SU-DHL-6 (cell line): ENCODE data around the gene MROH2B.

Source experiments
- H2AFZ ChIP-seq: fragments of 200-600 bp; sonication (generic); 2 replicates; pipeline ENCODE4 v1.6.1; 2014; ENCODE audit warnings: low read depth, mild to moderate bottlenecking, moderate library complexity, mixed read lengths, antibody characterized with exemption, low read length; ENCODE audit not compliant: severe bottlenecking
- H3F3A ChIP-seq: fragments of 200-600 bp; shearing (Covaris generic); 2 replicates; pipeline ENCODE4 v1.6.0; 2016; ENCODE audit warnings: antibody characterized with exemption, mild to moderate bottlenecking; ENCODE audit not compliant: insufficient read depth
- H3K27ac ChIP-seq: fragments of 200-600 bp; sonication (generic); 2 replicates; pipeline ENCODE4 v1.5.1; 2016; ENCODE audit warnings: low read depth, mild to moderate bottlenecking, low read length, moderate library complexity, mixed read lengths
- H3K27me3 ChIP-seq: fragments of 200-600 bp; sonication (generic), shearing (Covaris generic); 2 replicates; pipeline ENCODE4 v1.6.0; 2014; ENCODE audit warnings: mild to moderate bottlenecking, low read length
- H3K36me3 ChIP-seq: fragments of 200-600 bp; sonication (generic); 2 replicates; pipeline ENCODE4 v1.6.1; 2014; ENCODE audit warnings: mild to moderate bottlenecking, low read length, mixed read lengths
- H3K4me2 ChIP-seq: fragments of 300-600, 200-600 bp; shearing (Covaris generic), sonication (generic); 2 replicates; pipeline ENCODE4 v1.6.0; 2014; ENCODE audit warnings: low read length, low read depth, mild to moderate bottlenecking; ENCODE audit not compliant: poor library complexity, severe bottlenecking
- H3K4me3 ChIP-seq: fragments of 200-600 bp; sonication (generic); 2 replicates; pipeline ENCODE4 v1.5.1; 2014; ENCODE audit warnings: antibody characterized with exemption, low read length, mild to moderate bottlenecking, mixed read lengths; ENCODE audit not compliant: insufficient read depth, poor library complexity, severe bottlenecking
- H3K79me2 ChIP-seq: fragments of 200-600 bp; sonication (generic); 2 replicates; pipeline ENCODE4 v1.6.1; 2014; ENCODE audit warnings: mild to moderate bottlenecking, low read length, moderate library complexity; ENCODE audit not compliant: insufficient read depth
- H3K9ac ChIP-seq: fragments of 200-600 bp; sonication (generic); 2 replicates; pipeline ENCODE4 v1.7.0; 2014; ENCODE audit warnings: mild to moderate bottlenecking, low read length
- H3K9me2 ChIP-seq: fragments of 200-600 bp; sonication (generic); replicated peaks from 2 replicates; pipeline ENCODE4 v1.6.1; 2014; ENCODE audit warnings: low read length; ENCODE audit not compliant: insufficient read depth
- H3K9me3 ChIP-seq: fragments of 200-600 bp; sonication (generic); 2 replicates; pipeline ENCODE4 v1.6.1; 2014; ENCODE audit warnings: low read length, mixed read lengths; ENCODE audit not compliant: insufficient read depth
- H4K20me1 ChIP-seq: fragments of 200-600 bp; sonication (generic); 2 replicates; pipeline ENCODE4 v1.6.1; 2014; ENCODE audit warnings: low read depth, mild to moderate bottlenecking, antibody characterized with exemption, low read length, moderate library complexity, mixed read lengths
- CTCF ChIP-seq: fragments of 200-600 bp; sonication (generic); IDR thresholded peaks from one replicate; pipeline ENCODE4 v1.5.1; 2017; ENCODE audit warnings: antibody characterized with exemption, mild to moderate bottlenecking, low read length, moderate library complexity; ENCODE audit not compliant: insufficient read depth, poor library complexity, severe bottlenecking
- EZH2phosphoT487 ChIP-seq: fragments of 200-600 bp; sonication (generic), shearing (Covaris generic); conservative IDR thresholded peaks from 2 replicates; pipeline ENCODE4 v1.6.1; 2018; ENCODE audit warnings: mild to moderate bottlenecking, antibody characterized with exemption, low read length, moderate library complexity, mixed read lengths

MROH2B gene

GRCh38 chr5:41003670-41004376 is 67.3 kb downstream of the MROH2B start:
- no peak overlapping the region for H3K4me2 ChIP-seq
- H3F3A ChIP-seq = no peaks in the 10 kb centered on the region
- H3K27ac ChIP-seq = no peak overlapping the region
- H2AFZ ChIP-seq = no peak overlapping the region
- no peaks in the 10 kb centered on the region for H4K20me1 ChIP-seq
- TF ChIP-seq CTCF = no peak
- TF ChIP-seq EZH2phosphoT487 = no peak
- no peaks in the 10 kb centered on the region for H3K9me2 ChIP-seq
- no peak overlapping the region for H3K4me3 ChIP-seq
- H3K79me2 ChIP-seq = no peaks in the 10 kb centered on the region
- H3K9ac ChIP-seq = no peak overlapping the region
- no peaks in the 10 kb centered on the region for H3K9me3 ChIP-seq
- no peaks in the 10 kb centered on the region for H3K36me3 ChIP-seq
- no peaks in the 10 kb centered on the region for H3K27me3 ChIP-seq

- Histone ChIP-seq H3F3A (no peaks in the 10 kb centered on the region), H3K9ac (no peak overlapping the region), H3K9me3 (no peaks in the 10 kb centered on the region), H3K27me3 (no peaks in the 10 kb centered on the region), H3K9me2 (no peaks in the 10 kb centered on the region), H3K79me2 (no peaks in the 10 kb centered on the region), H4K20me1 (no peaks in the 10 kb centered on the region), H3K4me2 (no peak overlapping the region), H3K36me3 (no peaks in the 10 kb centered on the region), H3K4me3 (no peak overlapping the region), H3K27ac (no peak overlapping the region), H2AFZ (no peak overlapping the region)
- TF ChIP-seq EZH2phosphoT487 (no peak), CTCF (no peak)
Measured at GRCh38 chr5:40999966-41000365, 71.2 kb downstream of the MROH2B start.

- H3K9me3 ChIP-seq = no peaks in the 10 kb centered on the region
- no peaks in the 10 kb centered on the region for H3K27me3 ChIP-seq
- TF ChIP-seq EZH2phosphoT487 = no peak
- no peak for TF ChIP-seq CTCF
- no peak overlapping the region for H3K4me2 ChIP-seq
- no peak overlapping the region for H3K27ac ChIP-seq
- H2AFZ ChIP-seq = no peak overlapping the region
- H3K36me3 ChIP-seq = no peaks in the 10 kb centered on the region
- no peaks in the 10 kb centered on the region for H4K20me1 ChIP-seq
- no peaks in the 10 kb centered on the region for H3K79me2 ChIP-seq
- no peak overlapping the region for H3K4me3 ChIP-seq
- no peak overlapping the region for H3K9ac ChIP-seq
- H3F3A ChIP-seq = no peaks in the 10 kb centered on the region
- H3K9me2 ChIP-seq = no peaks in the 10 kb centered on the region
Measured at GRCh38 chr5:40999142-40999541, 72.0 kb downstream of the MROH2B start.
